NCI-H2196 (cell line): ENCODE measurements around the gene HSD3B1.

Experiments
- DNase-seq: peaks from one replicate; lab custom pipeline; 2025; ENCODE audit not compliant: unreplicated experiment; lab: John Stamatoyannopoulos, UW

HSD3B1 gene

GRCh38 chr1:119506941-119507340 lies at the start of gene HSD3B1:
TSS of gene HSD3B1 (plus strand) at chr1:119507210. CDS start at chr1:119507477, 267 bp downstream.
- no peak for DNase-seq

GRCh38 chr1:119462964-119463363 lies 44.0 kb upstream of the HSD3B1 start:
- DNase-seq: no peak

DNA sequence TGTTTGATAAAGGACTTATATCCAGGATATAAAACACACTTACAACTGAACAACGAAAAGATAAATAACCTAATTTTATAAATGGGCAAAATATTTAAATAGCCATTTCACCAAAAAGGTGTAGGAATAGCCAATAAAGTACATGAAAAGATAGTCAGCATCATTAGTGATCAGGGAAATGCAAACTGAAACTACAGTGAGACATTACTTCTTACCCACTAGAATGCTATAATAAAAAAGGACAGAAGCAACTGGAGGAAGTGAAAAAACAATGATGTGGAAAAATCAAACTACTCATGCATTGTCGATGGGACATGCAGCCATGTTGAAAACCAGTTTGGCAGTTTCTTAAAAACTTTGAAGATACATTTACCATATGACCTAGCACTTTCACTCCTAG lies 43.4 kb upstream of the HSD3B1 start:
- DNase-seq: no peak

DNA sequence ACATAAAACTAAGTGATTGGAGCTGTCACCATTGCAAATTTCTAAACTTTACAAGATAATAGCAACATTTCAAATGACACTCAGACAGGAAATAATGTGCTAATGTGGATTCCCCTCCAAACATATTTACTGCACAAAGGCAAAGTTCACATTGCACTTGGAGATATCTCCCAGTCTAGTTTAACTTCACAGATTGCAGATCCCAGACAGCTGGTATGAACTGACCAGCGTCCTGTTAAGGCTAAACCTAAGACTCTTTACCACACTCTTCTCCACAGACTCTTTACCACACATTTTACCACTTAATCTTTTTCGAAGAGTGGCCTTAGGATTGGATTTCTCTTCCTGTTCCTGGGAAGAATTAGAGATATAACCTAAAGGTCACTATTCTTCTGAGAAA lies 40.6 kb upstream of the HSD3B1 start:
- no peak for DNase-seq

GRCh38 chr1:119467219-119467618 lies 39.8 kb upstream of the HSD3B1 start:
- no peak for DNase-seq

- DNase-seq: no peak
These were observed 38.9 kb upstream of the HSD3B1 start for GRCh38 chr1:119467857-119468668.

DNA sequence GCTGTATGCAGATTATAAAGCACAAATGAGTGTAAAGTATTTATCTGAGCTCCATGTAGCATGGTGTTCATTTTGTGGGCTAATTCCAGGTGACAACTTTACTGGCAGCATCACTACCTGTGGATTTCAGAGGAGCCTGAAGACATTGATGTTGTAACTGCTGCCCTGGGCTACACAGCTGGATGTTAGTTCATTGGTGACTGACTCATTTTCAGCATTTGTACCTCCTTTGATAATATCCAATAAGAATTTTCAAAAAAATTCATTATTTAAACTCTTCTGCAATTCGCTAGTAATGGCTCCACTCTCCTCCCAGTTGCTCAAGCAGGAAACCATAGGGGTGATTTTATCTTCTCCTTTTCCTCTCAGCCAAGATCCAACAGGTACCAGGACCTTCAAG lies 37.3 kb upstream of the HSD3B1 start:
- no peak for DNase-seq

- no peak for DNase-seq
These were observed 36.6 kb upstream of the HSD3B1 start for GRCh38 chr1:119470377-119470776.

DNA sequence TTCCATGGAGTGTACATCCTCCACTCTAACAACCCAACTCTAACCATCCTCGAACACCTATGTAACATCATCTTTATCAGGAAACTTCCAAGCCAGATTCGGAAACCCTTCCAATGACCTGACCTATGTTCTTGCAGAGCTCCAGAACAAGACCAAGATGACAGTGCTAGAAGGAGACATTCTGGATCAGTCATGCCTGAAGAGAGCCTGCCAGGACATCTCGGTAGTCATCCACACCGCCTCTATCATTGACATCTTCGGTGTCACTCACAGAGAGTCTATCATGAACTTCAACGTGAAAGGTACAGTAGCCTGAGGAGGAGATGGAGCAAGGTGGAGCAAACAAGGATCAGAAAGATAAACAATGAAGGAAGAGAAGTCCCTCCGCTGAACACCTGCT lies 36.1 kb upstream of the HSD3B1 start:
- DNase-seq: no peak

- DNase-seq: no peak
These were observed 35.4 kb upstream of the HSD3B1 start for GRCh38 chr1:119471566-119471965.

- no peak for DNase-seq
These were observed 34.8 kb upstream of the HSD3B1 start for GRCh38 chr1:119472080-119472818.

- DNase-seq: no peak
These were observed 34.2 kb upstream of the HSD3B1 start for GRCh38 chr1:119472819-119473175.

- peak; percentile 61 for DNase-seq
These were observed 31.1 kb upstream of the HSD3B1 start for GRCh38 chr1:119475866-119476439.

DNA sequence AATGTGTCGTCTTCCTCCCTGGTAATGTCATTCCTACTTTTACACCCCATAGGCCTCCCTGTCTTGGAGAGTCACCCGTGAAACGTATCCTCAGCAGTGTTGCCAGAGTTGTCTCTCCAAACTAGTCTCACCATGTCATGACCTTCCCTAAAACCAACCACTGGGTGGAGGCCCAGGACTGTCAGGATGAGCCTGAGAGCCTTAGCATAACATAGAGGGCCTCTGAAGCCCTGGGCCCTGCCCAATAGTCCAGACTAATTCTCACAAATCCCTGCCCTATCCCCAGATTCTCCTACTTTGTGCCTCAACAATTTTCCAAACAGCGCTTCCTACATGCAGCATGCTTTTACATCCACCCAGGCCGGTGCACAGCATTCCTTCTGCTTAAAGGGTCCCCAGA lies 29.3 kb upstream of the HSD3B1 start:
- DNase-seq: no peak

DNA sequence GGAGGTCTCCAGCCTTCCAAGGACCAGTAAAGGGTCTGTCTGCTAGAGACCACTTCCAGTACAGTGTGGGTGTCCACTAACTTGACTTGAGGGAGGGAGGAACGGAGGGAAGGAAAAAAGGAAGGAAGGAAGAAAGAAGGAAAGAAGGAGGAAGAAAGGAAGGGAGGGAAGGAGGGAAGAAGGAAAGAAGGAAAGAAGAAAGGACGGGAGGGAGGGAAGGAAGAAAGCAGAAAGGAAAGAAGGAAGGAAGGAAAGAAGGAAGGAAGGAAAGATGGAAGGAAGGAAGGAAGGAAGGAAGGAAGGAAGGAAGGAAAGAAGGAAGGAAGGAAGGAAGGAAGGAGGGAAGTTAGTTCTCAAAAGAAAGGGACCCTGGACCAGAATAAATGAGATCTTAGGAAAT lies 26.8 kb upstream of the HSD3B1 start:
- no peak for DNase-seq

GRCh38 chr1:119481951-119482350 lies 25.1 kb upstream of the HSD3B1 start:
- no peak for DNase-seq

DNA sequence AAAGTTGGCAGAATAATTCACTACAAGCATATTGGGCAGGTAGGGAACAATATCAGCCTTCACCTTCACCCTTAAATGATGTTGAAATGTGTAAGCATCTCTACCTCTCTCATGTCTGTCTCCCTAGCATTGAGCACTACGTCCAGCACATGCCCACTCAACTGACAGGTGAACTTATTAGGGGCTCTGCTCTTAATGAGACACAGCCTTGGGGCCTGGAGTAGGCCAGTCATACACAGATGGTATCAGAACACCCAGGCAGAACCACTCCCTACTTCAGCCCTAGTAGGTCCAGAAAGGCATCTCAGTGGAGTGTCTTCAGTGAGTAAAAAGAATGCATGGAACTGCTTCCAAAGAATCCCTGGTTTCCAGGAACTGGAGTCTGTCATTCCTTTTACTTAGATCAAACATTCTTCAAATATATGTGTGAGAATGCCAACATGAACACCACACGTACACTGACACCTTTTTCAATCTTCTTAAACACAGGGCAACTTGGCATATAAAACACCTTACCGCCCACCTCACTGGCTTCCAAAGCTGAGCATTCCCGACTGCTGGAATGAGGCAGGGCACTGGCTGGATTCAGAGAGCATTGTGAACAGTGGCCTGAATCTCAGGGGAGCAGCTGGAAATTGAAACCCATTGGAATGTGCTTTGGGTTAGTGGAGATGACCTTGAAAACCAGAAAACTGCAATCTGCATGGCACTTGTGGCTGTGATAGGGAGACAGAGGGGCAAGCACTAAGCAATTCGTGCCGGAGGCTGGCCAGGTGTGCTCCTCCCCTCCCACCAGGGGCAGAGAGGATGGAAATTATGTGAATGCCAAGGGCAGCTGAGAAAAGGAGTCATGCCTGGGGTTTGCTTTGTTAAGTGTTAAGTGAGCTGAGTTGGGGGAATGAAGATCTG lies 24.2 kb upstream of the HSD3B1 start:
- no peak for DNase-seq

DNA sequence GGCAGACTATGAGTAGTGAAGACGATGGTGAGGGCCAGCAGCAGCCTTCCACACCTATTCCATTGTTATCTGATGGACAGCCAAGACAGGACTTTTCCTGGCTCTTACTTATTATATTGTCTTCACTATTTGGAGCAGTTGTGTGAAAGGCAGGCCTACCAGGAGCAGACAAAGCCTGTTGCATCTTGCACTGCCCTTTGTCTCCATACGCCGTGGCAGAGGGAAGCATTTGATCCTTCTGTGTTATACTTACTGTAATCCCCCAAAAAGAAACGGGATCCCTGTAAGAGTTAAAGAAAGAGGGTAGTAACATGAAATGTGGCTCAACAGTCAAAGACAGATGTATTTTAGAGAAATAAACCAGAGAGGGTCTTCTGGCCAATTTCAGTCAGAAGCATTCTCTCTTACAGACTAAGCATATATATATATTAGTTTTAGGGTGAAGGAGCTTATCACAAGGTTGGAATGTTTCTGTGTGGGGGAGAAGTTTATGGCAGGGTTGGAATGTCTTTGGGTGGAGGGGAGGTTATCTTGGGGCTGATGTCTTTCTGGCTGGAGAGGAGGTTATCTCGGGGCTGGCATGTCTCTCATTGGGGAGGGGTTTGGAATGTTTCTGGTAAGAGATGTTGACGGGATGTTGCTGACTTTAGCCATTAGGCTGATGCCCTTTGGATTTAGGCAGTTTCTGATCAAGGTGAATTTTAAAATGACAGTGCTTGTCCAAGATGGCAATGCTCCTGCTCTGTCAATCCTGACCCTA lies 23.4 kb upstream of the HSD3B1 start:
- DNase-seq: no peak

- no peak for DNase-seq
These were observed 21.8 kb upstream of the HSD3B1 start for GRCh38 chr1:119485201-119485600.

GRCh38 chr1:119488216-119488615 lies 18.8 kb upstream of the HSD3B1 start:
- no peak for DNase-seq
